Measurements from ENCODE around the gene HABP4. TPM values are rescaled to one million over a fixed set of nuclear protein-coding genes. Genes with fewer than 3 reads are reported as not detected.

Gene HABP4
- total RNA-seq, 1 donor from 2014 or later = 15.4 TPM

DNA sequence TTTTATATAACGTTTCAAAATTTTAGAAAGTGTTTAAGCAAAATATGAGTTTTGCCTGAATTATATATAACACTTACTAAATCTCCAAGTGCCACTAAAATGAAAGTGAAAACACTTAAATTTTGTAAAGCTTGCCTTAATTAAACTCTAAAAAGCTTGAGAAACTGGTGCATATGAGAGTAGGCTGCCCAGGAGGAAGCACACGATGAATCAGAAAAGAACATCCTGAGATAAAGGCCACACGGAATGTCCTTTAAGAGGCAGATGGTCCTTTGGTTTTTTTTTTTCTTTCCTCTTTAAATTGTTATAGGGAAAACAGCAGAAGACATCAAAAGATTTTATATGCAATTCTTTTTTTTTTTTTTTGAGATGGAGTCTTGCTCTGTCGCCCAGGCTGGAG is 60.3 kb downstream of the HABP4 start:
- Mint-ChIP-seq H3K27me3 (ENCODE audit: low read depth) (no peaks in the 10 kb centered on the region), H3K36me3 (peaks cover 24% of the 10 kb centered on the region), H3K27ac (no peak overlapping the region), H3K4me3 (no peak overlapping the region), H3K9me3 (no peaks in the 10 kb centered on the region), H3K4me1 (no peaks in the 10 kb centered on the region)
- no peak for TF ChIP-seq CTCF (IDR thresholded peaks at IDR 0.05; ENCODE audit: unreplicated experiment)
- no peak for DNase-seq (ENCODE audit: low spot score in 2 of 2, unreplicated experiment in 2 of 2)

DNA sequence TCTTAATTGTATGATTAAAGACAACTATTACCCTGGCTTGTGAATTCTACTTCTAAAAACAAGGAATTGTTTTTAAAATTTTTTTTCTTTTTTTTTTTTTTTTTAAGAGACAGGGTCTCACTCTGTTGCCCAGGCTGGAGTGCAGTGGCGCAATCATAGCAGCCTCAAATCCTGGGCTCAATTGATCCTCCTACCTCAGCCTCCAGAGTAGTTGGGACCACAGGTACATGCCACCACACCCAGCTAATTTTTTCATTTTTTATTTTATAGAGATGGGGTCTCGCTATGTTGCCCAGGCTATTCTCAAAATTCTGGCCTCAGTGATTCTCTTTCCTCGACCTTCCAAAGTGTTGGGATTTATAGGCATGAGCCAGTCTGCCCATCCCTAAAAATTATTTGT is 62.3 kb downstream of the HABP4 start:
- Mint-ChIP-seq H3K27me3 (ENCODE audit: low read depth) (no peaks in the 10 kb centered on the region), H3K4me3 (no peak overlapping the region)
- no peak for TF ChIP-seq CTCF (IDR thresholded peaks at IDR 0.05; ENCODE audit: unreplicated experiment)

GRCh38 chr9:96513622-96514021 is 63.7 kb downstream of the HABP4 start:
- no peak for TF ChIP-seq CTCF (IDR thresholded peaks at IDR 0.05; ENCODE audit: unreplicated experiment)
- DNase-seq (ENCODE audit: low spot score in 2 of 2, unreplicated experiment in 2 of 2) = no peak
- H3K36me3 Mint-ChIP-seq = peaks cover 22% of the 10 kb centered on the region
- no peak overlapping the region for H3K27ac Mint-ChIP-seq
- H3K4me3 Mint-ChIP-seq = no peak overlapping the region
- H3K27me3 Mint-ChIP-seq (ENCODE audit: low read depth) = no peaks in the 10 kb centered on the region
- no peaks in the 10 kb centered on the region for H3K9me3 Mint-ChIP-seq
- H3K4me1 Mint-ChIP-seq = no peaks in the 10 kb centered on the region

More for the DNA sequence above, 62.3 kb downstream of the HABP4 start:
- H3K27ac Mint-ChIP-seq = no peak overlapping the region
- no peaks in the 10 kb centered on the region for H3K9me3 Mint-ChIP-seq
- no peaks in the 10 kb centered on the region for H3K4me1 Mint-ChIP-seq
- peaks cover 18% of the 10 kb centered on the region for H3K36me3 Mint-ChIP-seq
- DNase-seq (ENCODE audit: low spot score in 2 of 2, unreplicated experiment in 2 of 2) = no peak

- no peaks in the 10 kb centered on the region for H3K9me3 Mint-ChIP-seq
- no peak overlapping the region for H3K27ac Mint-ChIP-seq
- DNase-seq (ENCODE audit: low spot score in 2 of 2, unreplicated experiment in 2 of 2) = no peak
Measured at GRCh38 chr9:96514108-96514799, 64.3 kb downstream of the HABP4 start.

DNA sequence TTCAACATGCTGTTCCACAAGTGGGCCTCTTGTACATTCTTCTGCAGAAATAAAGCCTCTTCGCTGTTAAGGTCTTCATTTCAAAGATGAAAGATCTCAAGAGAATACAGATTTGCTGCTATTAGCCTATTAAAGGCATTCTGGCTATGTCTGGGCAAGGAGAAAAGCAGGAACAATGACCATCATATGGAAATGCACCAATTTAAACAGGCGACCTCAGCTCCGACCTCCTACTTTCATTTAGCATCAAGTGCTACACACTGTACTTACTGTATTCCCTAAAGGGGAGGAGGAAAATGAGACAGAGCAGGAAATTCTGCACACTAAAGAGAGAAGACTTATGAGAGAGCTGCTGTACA is 64.8 kb downstream of the HABP4 start:
- DNase-seq (ENCODE audit: low spot score in 2 of 2, unreplicated experiment in 2 of 2) = no peak
- Mint-ChIP-seq H3K27ac (no peak overlapping the region), H3K9me3 (no peaks in the 10 kb centered on the region), H3K4me3 (no peak overlapping the region), H3K4me1 (no peaks in the 10 kb centered on the region), H3K27me3 (ENCODE audit: low read depth) (no peaks in the 10 kb centered on the region), H3K36me3 (peaks cover 19% of the 10 kb centered on the region)
- no peak for TF ChIP-seq CTCF (IDR thresholded peaks at IDR 0.05; ENCODE audit: unreplicated experiment)

More at GRCh38 chr9:96514108-96514799, 64.3 kb downstream of the HABP4 start:
- H3K4me3 Mint-ChIP-seq = no peak overlapping the region
- TF ChIP-seq CTCF (IDR thresholded peaks at IDR 0.05; ENCODE audit: unreplicated experiment) = no peak
- no peaks in the 10 kb centered on the region for H3K4me1 Mint-ChIP-seq
- no peaks in the 10 kb centered on the region for H3K27me3 Mint-ChIP-seq (ENCODE audit: low read depth)
- peaks cover 19% of the 10 kb centered on the region for H3K36me3 Mint-ChIP-seq

Data from mesothelial cell of epicardium (in vitro differentiated cells).